ENCODE measurements around the gene APBA2.

Gene APBA2

DNA sequence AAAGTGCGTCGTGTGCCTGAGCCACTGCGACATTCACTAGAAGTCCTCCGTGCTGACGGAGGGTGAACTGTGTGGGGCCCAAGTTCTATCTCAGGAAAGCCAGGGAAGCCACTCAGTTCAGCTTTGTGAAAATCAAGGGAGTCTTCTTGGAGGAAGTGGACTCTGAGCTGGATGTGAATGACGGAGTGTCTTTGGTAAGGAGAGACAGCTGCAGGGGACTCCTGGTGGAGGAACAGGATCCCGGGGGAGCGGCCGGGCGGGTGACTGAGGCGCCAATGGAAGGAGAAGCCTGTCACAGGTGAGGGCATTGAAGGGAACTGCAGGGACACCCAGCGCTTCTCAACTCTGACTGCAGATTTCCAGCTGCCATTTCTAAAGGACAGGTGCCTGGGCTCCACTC is 75.6 kb downstream of the APBA2 start:
- DNase-seq, result no peak

GRCh38 chr15:28962851-28963710 is 77.3 kb downstream of the APBA2 start:
- DNase-seq, result no peak

DNA sequence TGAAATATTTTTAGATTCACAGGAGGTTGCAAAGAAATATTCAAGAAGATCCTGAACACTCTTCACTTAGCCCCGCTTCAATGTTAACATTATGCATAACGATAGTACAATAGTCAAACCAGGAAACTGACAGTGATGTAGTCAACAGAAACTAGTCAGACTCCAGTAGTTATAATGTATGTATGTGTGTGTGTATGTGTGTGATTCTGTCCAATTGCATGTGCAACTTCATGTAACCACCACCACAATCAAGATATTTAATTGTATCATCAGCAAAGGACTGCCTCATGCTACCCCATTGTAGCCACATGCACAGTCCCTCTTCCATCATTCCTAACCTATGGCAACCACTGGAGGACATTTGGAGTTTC is 77.9 kb downstream of the APBA2 start:
- DNase-seq, result no peak

GRCh38 chr15:28964098-28964497 is 78.3 kb downstream of the APBA2 start:
- DNase-seq, result no peak

GRCh38 chr15:28967066-28967465 is 81.3 kb downstream of the APBA2 start:
- no peak for DNase-seq

DNA sequence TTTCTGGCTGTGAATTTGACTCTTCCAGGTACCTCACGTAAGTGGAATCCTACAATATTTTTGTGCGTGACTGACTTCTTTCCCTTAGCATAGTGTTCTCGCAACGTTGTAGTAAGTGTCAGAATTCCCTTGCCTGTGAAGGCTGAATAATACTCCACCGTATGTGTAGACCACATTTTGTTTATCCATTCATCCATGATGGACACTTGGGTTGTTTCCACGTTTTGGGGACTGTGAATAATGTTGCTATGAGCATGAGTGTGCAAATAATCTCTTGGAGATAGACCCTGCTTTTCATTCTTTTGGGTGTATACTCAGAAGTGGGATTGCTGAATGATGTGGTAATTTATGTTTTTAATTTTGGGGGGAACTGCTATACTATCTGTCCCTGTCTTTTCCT is 82.2 kb downstream of the APBA2 start:
- DNase-seq, result no peak

GRCh38 chr15:28969511-28970085 is 83.8 kb downstream of the APBA2 start:
- no peak for DNase-seq

GRCh38 chr15:28974142-28974541 is 88.4 kb downstream of the APBA2 start:
- no peak for DNase-seq

DNA sequence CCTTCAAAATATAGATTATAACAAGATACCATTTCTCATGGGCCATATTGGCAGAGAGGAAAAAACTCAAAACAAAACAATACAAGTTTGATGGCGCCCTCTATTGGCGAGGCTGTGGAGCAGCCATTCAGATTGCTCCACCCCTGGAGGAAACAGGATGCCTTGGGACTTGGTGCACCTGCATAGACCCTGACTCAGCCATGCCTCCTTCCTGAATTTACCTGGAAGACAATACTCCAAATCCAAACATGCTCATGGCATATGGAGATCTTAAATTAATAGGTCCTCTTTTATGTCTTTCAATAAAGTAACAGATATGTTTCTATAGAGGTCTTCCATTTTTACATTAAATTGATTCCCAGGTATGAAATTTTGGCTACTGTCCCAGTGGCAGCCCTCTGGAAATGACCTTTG is 90.0 kb downstream of the APBA2 start:
- DNase-seq, result peak; percentile 16

DNA sequence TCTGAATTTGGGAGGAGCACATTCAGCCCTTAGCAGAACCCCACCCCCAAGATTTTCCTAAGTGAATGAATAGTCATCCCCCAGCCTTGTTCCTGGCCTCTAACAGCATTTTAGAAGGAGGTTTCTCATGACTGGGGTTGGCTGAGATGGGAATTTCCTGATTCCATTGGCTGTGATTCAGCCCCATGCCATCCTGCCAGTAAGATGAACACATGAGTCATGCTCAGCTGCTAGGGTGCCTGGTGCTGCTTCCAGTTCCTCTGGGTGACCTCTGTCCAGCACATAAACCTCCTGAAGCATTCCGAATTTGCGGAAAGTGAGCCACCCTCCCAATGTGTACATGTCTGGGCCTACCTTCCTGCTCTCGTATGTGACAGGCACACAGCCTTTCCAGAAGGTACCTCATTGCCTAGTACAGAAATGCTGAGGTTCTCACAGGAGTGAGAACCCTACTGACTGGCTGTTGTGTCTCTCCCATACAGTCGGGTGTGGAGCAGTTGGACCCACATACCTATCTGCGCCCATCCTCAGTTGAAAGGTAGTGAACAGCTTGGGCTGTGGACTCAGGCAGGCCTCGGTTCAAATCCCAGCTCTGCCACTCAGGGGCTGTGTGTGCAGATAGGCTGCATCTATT is 91.7 kb downstream of the APBA2 start:
- DNase-seq, result no peak

DNA sequence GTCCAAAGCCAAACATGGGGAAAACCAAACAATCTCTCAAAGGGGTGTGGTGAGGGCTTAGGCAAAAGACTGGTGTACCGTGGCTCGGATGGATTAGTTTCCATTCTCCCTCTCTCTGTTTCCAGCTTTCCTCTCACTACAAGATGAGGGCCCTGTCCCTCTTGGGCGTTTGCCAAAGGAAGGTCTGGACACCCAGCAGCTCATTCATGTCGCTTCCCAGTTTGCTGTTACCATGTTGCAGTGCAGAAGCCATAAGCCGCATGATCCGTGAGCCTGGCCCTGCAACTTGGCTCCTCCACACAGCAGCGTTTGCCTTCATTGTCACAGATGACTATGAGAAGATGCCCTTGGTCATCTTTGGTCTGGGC is 92.2 kb downstream of the APBA2 start:
- DNase-seq, result no peak

DNA sequence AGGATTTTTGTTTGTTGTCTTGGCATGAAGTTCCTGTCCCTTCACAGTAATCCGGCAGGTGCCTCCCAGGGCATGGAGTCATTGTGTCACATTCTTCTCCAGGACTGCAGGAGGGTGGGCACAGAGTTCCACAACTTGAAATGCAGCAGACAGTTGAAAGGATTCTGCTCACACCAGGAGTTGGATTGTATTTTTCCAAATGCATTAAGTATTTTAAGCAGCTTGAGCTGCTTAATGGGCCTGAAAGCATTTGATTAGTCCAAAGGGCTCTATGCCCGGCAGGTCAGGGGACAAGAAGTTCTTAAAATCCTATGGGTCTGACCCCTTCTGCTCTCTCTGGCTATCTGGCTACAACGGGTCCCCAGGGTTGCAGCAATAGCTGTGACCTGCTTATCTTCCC is 92.9 kb downstream of the APBA2 start:
- no peak for DNase-seq

- no peak for DNase-seq
Observed at GRCh38 chr15:28979208-28979841, 93.6 kb downstream of the APBA2 start.

DNA sequence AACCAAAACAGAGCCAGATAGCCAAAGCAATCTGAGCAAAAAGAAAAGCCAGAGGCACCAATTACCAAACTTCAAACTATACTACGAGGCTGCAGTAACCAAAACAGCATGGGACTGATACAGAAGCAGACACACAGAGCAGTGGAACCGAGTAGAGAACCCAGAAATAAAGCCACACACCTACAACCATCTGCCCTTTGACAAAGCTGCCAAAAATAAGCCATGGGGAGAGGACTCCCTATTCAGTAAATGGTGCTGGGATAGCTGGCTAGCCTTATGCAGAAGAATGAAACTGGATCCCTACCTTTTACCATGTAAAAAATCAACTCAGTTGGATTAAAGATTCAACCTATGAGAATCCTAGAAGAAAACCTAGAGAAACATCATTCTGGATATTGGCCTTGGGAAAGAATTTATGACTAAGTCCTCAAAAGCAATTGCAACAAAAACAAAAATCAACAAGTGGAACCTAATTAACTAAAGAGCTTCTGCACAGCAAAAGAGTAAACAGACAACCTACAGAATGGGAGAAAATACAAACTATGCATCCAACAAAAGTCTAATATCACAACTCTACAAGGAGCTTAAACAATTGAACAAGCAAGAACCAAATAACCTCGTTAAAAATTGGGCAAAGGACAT is 95.1 kb downstream of the APBA2 start:
- DNase-seq, result no peak

DNA sequence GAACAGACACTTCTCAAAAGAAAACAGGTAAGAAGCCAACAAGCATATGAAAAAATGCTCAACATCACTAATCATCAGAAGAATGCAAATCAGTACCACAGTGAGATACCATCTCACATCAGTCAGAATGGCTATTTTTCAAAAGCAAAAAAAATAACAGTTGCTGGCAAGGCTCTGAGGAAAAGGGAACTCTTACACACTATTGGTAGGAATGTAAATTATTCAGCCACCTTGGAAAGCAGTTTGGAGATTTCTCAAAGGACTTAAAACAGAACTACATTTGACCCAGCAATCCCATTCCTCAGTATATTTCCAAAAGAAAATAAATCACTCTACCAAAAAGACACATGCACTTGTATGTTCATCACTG is 95.6 kb downstream of the APBA2 start:
- no peak for DNase-seq

DNA sequence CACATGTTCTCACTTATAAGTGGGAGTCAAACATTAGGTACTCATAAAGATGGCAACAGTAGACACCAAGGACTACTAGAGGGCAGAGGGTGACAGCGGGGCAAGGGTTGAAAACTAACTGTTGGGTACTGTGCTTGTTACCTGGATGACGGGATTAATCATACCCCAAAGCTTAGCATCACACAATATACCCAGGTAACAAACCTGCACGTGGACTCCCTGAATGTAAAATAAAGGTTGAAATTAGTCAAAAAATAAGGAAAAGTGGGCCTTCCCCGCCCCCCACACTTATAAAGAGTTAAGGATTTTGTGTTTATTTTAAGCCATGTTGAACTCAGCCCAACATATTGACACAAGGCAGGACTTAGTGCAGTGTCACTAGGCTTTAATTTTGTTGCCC is 96.1 kb downstream of the APBA2 start:
- no peak for DNase-seq

DNA sequence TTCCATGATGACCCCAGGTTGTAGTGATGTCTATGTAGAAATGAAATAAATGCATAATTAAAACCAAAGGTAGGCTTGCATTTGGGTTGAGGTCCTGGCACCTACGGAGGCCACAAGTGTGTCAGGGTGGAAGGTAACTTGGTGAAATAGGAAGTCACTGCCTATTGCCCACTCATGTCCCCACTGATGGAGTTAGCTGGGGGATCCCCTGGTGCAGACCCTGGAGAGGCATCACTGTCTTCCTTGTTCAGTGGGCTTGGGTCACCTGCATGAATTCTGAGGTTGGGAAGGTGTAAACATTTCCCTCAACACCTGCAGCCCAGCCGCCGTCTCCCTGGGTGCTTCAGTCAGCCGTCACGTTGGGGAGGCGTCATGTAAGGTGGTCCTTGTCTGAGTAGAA is 97.1 kb downstream of the APBA2 start:
- DNase-seq, result no peak

DNA sequence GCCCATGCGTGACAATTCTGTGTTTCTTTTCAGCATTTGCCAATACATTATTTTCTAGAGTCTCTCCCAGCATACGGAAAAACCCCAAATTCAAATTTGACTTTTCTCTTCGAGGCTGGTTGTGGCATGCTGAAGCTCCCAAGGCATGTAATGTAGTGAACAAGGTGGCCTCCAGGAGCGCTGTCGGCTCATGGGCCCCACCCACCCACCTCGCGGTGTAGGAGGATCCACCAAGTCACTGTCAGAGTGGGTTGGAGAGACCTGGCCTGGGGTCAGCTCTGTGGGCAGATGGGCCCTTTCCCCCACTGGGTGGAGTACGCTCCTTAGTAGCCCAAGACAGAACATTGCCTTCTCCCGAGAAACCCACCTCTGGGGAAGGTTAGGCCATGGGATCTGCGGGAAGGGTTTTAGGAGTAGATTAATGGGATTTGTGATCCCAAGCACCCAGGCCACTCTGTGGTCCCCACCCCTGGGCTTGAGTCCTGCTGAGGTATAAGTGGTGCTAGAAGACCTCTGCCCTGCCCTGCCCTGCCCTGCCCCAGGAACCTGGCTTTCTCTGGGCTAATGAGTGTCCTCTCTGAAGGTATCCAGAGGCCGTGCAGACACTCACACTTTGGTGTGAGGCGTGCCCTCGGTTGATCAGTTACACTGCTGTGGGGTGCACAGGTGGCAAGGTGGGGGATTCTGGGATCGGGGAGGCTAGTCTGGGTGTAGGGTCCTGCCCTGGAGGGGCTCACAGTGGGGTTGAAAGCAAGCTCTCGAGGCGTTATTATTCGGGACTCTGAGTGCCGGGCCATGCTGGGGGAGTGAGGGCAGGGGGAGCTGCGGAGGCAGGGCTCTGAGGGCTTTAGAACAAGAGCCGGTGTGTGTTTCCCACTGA is 97.9 kb downstream of the APBA2 start:
- DNase-seq, result no peak

DNA sequence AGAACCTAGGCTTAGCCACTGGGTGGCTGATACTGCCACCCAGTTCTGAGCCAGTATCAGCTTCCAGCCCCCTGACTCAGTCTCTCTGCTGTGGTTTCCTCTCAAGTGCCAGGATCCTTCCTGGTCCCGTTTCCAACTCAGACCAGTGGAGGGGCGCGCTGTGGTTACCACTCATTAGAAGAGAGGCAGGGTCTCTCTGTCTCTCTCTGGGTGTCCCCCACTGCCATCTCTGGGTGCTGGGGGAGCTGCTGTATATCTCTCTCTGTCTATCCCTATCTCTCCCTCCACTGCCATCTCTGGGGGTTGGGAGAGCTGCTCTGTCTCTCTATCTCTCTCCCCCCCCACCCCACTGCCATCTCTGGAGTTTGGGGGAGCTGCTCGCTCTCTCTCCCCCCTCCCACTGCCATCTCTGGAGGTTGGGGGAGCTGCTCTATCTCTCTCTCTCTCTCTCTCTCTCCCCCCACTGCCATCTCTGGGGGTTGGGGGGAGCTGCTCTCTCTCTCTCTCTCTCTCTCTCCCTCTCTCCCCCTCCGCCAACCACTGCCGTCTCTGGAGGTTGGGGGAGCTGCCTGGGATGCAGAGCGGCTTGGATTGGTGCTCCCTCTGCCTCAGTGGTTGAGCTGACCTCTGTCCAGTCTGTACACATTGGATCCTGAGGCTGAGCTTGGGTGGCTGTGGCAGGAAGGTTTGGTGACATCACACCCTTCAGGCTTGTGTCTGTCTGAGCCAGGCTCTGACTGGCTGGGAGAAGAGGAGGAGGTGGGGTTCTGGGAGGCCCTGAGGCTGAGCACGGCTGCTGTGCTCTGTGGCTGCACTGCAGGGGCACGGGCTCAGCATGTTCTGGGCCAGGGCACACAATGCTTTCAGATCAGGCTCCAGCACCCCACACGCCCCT is 98.9 kb downstream of the APBA2 start:
- DNase-seq, result no peak

- no peak for DNase-seq
Observed at GRCh38 chr15:28985316-28985645, 99.5 kb downstream of the APBA2 start.

DNA sequence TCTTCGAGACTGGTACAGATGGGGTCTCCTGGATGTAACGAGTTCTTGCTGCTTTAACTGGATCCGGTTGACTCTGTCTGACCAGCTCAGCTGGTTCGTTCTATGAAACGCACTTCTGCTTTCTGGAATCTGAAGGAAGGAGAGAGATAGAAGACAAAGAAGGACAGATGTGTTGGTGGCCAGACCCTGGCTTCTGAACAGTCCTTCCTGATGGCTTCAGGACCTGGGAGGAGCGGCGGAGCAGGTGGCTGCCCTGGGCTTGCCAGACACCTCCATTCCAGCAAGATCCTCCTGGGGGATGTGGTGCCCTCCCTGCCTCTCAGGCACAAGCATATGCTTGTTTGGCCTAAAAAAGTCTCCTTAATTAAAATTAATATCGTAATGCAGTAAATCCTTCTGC is 99.9 kb downstream of the APBA2 start:
- no peak for DNase-seq

DNA sequence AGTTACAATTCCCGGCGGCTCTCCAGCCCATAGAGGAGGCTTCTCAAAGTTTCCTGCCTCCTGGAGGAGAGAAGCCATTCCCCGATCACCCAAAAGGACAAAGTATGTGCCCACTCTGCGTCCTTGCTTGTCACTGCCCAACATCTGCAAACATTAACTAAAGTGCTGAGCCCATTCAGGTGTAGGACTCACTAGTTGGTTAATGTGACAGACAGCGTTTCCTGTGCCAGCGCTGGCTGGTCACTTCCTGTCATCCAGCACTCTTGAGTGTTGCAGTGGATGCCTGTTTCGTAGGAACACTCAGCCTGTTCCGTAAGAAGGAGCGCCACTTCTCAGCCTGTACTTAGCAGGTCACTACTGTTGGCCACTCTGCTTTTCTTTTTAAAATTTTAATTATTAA is 100.3 kb downstream of the APBA2 start:
- DNase-seq, result no peak
